Smooth muscle cell of bladder (primary cell): ENCODE measurements around the gene PPIC. TPM values are rescaled to one million over a fixed set of nuclear protein-coding genes. Genes with fewer than 3 reads are reported as not detected.

Experiments used
- total RNA-seq: library from RNA; depleted of rRNA; stranded (reverse); fragments of >200 nt; gene quantifications from 2 replicates; pipeline ENCODE4 v1.2.3, GENCODE V29; 2014

PPIC gene
- total RNA-seq, result 59.9 and 100 TPM in 2 replicates

DNA sequence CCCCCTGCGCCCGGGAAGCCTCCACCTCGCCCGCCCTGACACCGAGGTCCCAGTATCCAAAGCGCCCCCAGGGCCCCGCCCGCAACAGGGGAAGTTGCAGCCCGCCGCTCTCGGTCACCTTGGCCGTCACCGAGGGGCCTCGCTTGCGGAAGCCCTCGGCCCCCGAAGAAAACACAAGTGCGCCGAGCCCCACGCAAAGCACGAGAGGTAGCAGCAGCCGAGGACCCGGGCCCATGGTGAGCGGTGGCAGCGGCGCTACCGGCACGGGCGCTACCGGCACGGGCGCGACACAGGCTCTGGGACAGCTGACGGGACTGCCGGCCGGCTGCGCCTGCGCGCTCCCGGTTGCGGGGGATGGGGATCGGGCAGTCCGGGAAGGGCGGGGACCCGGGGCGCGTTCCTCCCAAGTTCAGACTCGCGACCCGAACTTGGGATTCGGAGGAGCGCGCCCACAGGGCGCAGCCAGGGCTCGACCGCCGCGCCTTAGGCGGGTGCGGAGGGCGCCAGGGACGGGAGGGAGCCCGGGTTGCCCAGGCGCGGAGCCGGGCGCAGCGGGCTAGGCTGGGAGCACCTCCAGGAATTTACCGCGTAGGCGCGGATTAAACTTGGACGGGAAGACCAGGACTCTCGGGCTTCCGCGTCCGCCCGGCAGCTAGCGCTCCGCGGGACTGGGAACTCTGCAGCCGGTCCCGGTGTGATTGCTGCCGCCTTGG lies at the start of gene PPIC:
Gene PPIC (minus strand): TSS at position 335 of the 713 bp plus-strand sequence. CDS start 100 bp downstream, at position 235.

Other genes starting within 250 kb of the PPIC start
- gene SNX24, start 191.1 kb downstream of the PPIC start, total RNA-seq, result 19.2 and 21.1 TPM in 2 replicates
- gene PRDM6, start 52.5 kb upstream of the PPIC start, total RNA-seq, result 1.2 and 2.1 TPM in 2 replicates